ENCODE data around the gene FMN2. TPM values are rescaled to one million over a fixed set of nuclear protein-coding genes. Genes with fewer than 3 reads are reported as not detected.
A peak's percentile ranks its signal among the peaks of the same experiment; 100 is the strongest.
"Not testable (repeated sequence)": the region's sequence is repeated elsewhere in the genome, so short reads cannot be mapped to it uniquely, and the experiment has no call there.

Gene FMN2
- total RNA-seq, 1 donor from 2014 or later = not detected

- intact Hi-C loops (cut with micrococcal nuclease) = no loop called here
- Histone ChIP-seq H3K27ac (replicated peaks) (no peak overlapping the region), H3K4me3 (no peak overlapping the region), H3K36me3 (no peaks in the 10 kb centered on the region), H3K27me3 (ENCODE audit: low read depth) (peaks cover under 1% of the 10 kb centered on the region), H3K4me1 (no peaks in the 10 kb centered on the region), H3K9me3 (replicated peaks) (no peaks in the 10 kb centered on the region)
- no peak for TF ChIP-seq CTCF (IDR thresholded peaks at IDR 0.05; ENCODE audit: borderline replicate concordance)
- no peak for DNase-seq
Observed at GRCh38 chr1:240178366-240178765, 86.7 kb downstream of the FMN2 start.

GRCh38 chr1:240184682-240185081 lies 93.0 kb downstream of the FMN2 start:
- H3K4me1 ChIP-seq; DNase-seq; H3K27ac ChIP-seq (replicated peaks); H3K9me3 ChIP-seq (replicated peaks); intact Hi-C loops (cut with micrococcal nuclease); H3K4me3 ChIP-seq; H3K36me3 ChIP-seq: not testable (repeated sequence)
- H3K27me3 ChIP-seq (ENCODE audit: low read depth) = peaks cover 17% of the 10 kb centered on the region

DNA sequence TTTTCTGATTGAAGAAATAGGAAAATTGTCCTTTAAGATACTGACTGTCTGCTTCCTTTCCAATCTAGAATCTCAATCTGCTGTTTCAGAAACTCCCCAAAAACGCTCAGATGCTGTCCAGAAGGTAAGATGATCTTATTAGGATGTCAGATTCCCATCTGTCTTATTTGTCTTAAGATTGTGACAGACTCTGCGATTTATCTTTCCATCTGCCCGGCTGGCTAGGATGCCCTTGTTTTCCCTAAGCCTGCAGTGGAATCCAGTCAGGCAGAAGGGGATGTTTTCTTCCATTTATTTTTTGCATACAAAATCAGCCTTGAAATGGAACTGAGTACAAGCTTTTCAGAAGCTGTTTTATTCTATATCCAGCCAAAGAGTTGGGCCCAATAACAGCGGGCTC lies 96.5 kb downstream of the FMN2 start:
- TF ChIP-seq CTCF (IDR thresholded peaks at IDR 0.05; ENCODE audit: borderline replicate concordance) = no peak
- Histone ChIP-seq H3K27ac (replicated peaks) (no peak overlapping the region), H3K9me3 (replicated peaks) (no peaks in the 10 kb centered on the region), H3K4me1 (no peaks in the 10 kb centered on the region), H3K4me3 (no peak overlapping the region), H3K36me3 (no peaks in the 10 kb centered on the region), H3K27me3 (ENCODE audit: low read depth) (peaks cover 49% of the 10 kb centered on the region)
- intact Hi-C loops (cut with micrococcal nuclease) = no loop called here
- no peak for DNase-seq

DNA sequence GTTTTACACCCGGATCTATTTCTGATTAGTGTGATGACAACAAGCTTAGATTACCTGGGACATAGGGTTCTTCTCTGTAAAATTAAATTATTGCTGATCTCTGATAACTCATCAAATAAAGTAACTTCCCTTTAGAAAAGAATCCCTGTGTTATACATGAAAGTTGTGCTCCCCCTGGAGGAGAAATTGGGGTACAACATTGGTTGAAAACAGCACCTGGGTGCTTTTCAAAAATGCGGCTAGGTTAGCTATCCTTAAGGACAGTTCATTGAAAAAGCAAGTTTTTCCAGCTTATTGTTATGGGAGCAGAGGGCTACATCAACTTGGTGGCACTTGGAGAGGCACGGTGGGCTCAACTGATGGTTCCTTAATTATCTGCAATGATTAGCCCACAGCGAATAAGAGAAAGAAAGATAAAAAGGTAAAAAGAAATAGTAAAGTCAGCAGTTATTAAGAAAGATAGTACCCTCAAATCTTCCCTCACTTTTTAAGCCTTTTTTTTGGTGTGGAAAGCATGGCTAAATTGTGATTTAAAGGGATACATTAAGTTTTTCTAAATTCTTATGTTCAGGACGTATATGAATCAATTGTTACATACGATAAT lies 97.8 kb downstream of the FMN2 start:
- no peak overlapping the region for H3K27ac ChIP-seq (replicated peaks)
- peaks cover 55% of the 10 kb centered on the region for H3K27me3 ChIP-seq (ENCODE audit: low read depth)
- no peaks in the 10 kb centered on the region for H3K9me3 ChIP-seq (replicated peaks)
- H3K4me3 ChIP-seq = no peak overlapping the region
- intact Hi-C loops (cut with micrococcal nuclease) = no loop called here
- no peaks in the 10 kb centered on the region for H3K36me3 ChIP-seq
- H3K4me1 ChIP-seq = no peaks in the 10 kb centered on the region
- TF ChIP-seq CTCF (IDR thresholded peaks at IDR 0.05; ENCODE audit: borderline replicate concordance) = peak; percentile 74
- DNase-seq = no peak

GRCh38 chr1:240190881-240191401 lies 99.3 kb downstream of the FMN2 start:
- Histone ChIP-seq H3K4me3 (no peak overlapping the region), H3K9me3 (replicated peaks) (no peaks in the 10 kb centered on the region), H3K36me3 (no peaks in the 10 kb centered on the region), H3K27ac (replicated peaks) (no peak overlapping the region), H3K4me1 (no peaks in the 10 kb centered on the region), H3K27me3 (ENCODE audit: low read depth) (peaks cover 50% of the 10 kb centered on the region)
- DNase-seq = no peak
- no peak for TF ChIP-seq CTCF (IDR thresholded peaks at IDR 0.05; ENCODE audit: borderline replicate concordance)
- intact Hi-C loops (cut with micrococcal nuclease) = no loop called here

GRCh38 chr1:240192851-240193250 lies 101.2 kb downstream of the FMN2 start:
- intact Hi-C loops (cut with micrococcal nuclease) = no loop called here
- Histone ChIP-seq H3K4me1 (no peaks in the 10 kb centered on the region), H3K27ac (replicated peaks) (no peak overlapping the region), H3K9me3 (replicated peaks) (no peaks in the 10 kb centered on the region), H3K27me3 (ENCODE audit: low read depth) (peaks cover 50% of the 10 kb centered on the region), H3K36me3 (no peaks in the 10 kb centered on the region), H3K4me3 (no peak overlapping the region)
- DNase-seq = no peak
- TF ChIP-seq CTCF (IDR thresholded peaks at IDR 0.05; ENCODE audit: borderline replicate concordance) = no peak
